ENCODE results near the gene METTL25B.

Gene METTL25B

GRCh38 chr1:156743367-156744302 lies 15.4 kb downstream of the METTL25B start:
- no peak for DNase-seq
- TF ChIP-seq GATA1 (IDR thresholded peaks at IDR 0.05; ENCODE audit: low read depth, low read length) (no peak), POLR2A (IDR thresholded peaks at IDR 0.05; ENCODE audit: low read length) (no peak)

GRCh38 chr1:156744344-156744743 lies 16.1 kb downstream of the METTL25B start:
- no peak for DNase-seq
- TF ChIP-seq GATA1 (IDR thresholded peaks at IDR 0.05; ENCODE audit: low read depth, low read length) (no peak), POLR2A (IDR thresholded peaks at IDR 0.05; ENCODE audit: low read length) (no peak)

- DNase-seq = no peak
- no peak for TF ChIP-seq POLR2A (IDR thresholded peaks at IDR 0.05; ENCODE audit: low read length)
- no peak for TF ChIP-seq GATA1 (IDR thresholded peaks at IDR 0.05; ENCODE audit: low read depth, low read length)
These were observed 16.6 kb downstream of the METTL25B start for GRCh38 chr1:156744786-156745419.

- no peak for TF ChIP-seq POLR2A (IDR thresholded peaks at IDR 0.05; ENCODE audit: low read length)
- TF ChIP-seq GATA1 (IDR thresholded peaks at IDR 0.05; ENCODE audit: low read depth, low read length) = no peak
- no peak for DNase-seq
These were observed 17.6 kb downstream of the METTL25B start for GRCh38 chr1:156745881-156746280.

GRCh38 chr1:156746406-156746727 lies 18.1 kb downstream of the METTL25B start:
- no peak for DNase-seq
- no peak for TF ChIP-seq GATA1 (IDR thresholded peaks at IDR 0.05; ENCODE audit: low read depth, low read length)

GRCh38 chr1:156746728-156747631 lies 18.7 kb downstream of the METTL25B start:
- DNase-seq = peak; percentile 70 to 75
- TF ChIP-seq POLR2A (IDR thresholded peaks at IDR 0.05; ENCODE audit: low read length) (no peak), GATA1 (IDR thresholded peaks at IDR 0.05; ENCODE audit: low read depth, low read length) (no peak)

GRCh38 chr1:156747742-156748669 lies 19.7 kb downstream of the METTL25B start:
- no peak for DNase-seq
- no peak for TF ChIP-seq GATA1 (IDR thresholded peaks at IDR 0.05; ENCODE audit: low read depth, low read length)
- no peak for TF ChIP-seq POLR2A (IDR thresholded peaks at IDR 0.05; ENCODE audit: low read length)

- DNase-seq = peak; percentile 71 to 74
- no peak for TF ChIP-seq GATA1 (IDR thresholded peaks at IDR 0.05; ENCODE audit: low read depth, low read length)
- TF ChIP-seq POLR2A (IDR thresholded peaks at IDR 0.05; ENCODE audit: low read length) = no peak
These were observed 20.6 kb downstream of the METTL25B start for GRCh38 chr1:156748670-156749418.

DNA sequence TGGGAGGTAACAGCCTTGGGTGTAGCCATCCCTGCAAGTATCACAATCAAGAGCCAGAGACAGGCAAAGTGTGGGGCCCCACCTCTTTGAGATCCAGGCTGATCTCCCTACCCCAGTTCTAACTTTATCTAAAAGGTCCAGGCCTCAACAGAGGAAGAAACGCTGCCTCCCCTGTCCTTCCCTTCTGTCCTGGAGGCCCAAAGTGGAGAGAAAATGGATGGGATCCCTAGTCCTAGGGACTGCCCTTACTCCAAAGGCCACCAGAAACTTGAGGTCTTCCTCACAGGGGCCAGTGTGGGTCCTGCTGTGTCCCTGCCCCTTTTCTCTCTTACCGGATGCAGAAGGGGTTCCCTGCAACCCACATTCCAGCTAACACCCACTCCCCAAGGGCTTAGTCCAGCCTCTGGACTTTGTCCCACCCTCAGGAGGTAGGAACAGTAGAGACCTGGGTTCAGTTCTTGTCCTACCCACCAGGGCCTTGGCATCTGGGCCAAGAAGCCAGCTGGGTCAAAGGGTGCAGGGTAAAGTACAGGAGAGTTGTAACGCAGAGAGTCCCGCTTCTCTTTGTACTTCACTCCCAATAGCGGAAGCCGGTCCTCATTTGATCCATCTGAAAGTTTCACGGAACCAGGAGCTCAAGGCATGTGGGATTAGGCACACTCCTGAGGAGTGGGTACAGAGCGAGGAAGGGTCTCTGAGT lies 21.3 kb downstream of the METTL25B start:
- TF ChIP-seq GATA1 (IDR thresholded peaks at IDR 0.05; ENCODE audit: low read depth, low read length) = no peak
- TF ChIP-seq POLR2A (IDR thresholded peaks at IDR 0.05; ENCODE audit: low read length) = peak; percentile 71
- peak; percentile 78 to 88 for DNase-seq

- TF ChIP-seq POLR2A (IDR thresholded peaks at IDR 0.05; ENCODE audit: low read length) = peak; percentile 47
- no peak for TF ChIP-seq GATA1 (IDR thresholded peaks at IDR 0.05; ENCODE audit: low read depth, low read length)
These were observed 22.0 kb downstream of the METTL25B start for GRCh38 chr1:156750191-156750672.

DNA sequence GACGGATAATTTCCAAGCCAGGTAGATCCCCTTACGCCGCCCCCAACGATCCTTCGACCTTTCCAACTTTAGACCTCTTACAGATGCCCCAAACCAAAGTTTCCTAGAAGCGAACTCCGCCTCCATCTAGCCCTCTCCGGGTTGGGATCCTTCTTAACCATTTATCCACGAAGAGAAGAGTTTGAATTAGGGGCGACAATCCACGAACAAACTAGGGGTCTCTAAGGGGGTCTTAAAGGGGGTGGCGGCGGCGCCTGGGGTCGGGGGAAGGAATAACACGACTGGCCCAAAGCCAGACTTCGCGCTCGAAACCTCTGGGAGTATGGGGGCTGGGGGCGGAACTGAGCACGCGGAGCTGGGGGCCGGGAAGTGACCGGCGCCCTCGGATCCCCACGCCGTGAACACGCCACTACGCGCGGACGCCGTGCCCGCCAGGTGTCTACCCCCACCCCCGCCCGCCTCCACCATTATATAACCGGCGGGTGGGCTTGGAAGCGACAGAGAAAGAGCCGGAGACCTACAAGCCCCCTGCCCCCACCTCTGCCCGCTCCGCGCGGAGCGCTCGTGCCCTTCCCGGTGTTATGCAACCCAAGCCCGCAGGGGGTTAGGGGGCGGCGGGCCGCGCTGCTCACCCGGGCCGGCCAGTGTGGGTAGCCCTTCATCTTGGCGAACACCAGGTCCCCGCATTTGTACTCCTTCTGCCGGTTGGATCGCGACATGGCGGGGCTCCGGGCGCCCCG lies 22.6 kb downstream of the METTL25B start:
- TF ChIP-seq GATA1 (IDR thresholded peaks at IDR 0.05; ENCODE audit: low read depth, low read length) = no peak
- TF ChIP-seq POLR2A (IDR thresholded peaks at IDR 0.05; ENCODE audit: low read length) = no peak
- peak; percentile 63 to 77 for DNase-seq

More at GRCh38 chr1:156750191-156750672, 22.0 kb downstream of the METTL25B start:
- peak; percentile 66 to 74 for DNase-seq

Data from erythroblast (primary cell).